ENCODE measurements around the gene MADD. TPM values are rescaled to one million over a fixed set of nuclear protein-coding genes. Genes with fewer than 3 reads are reported as not detected.
A peak's percentile ranks its signal among the peaks of the same experiment; 100 is the strongest.

MADD gene
- total RNA-seq, 3 donors from 2014 or later = 43.3 to 56.5 (median 46.6) TPM

DNA sequence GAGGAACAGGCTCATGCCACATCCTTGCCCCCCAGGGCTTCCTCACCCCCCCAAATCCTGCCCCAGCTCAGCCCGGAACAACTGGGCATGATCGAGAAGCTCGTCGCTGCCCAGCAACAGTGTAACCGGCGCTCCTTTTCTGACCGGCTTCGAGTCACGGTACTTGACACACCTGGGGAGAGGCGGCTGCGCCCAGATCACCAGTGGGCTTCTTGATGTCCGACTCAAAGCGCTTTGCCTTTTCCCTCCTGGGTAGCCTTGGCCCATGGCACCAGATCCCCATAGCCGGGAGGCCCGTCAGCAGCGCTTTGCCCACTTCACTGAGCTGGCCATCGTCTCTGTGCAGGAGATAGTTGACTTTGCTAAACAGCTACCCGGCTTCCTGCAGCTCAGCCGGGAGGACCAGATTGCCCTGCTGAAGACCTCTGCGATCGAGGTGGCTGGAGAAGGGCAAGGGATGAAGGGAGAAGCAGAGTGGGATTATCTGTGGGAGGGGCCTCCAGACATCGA is 8.6 kb upstream of the MADD start:
- intact Hi-C loops (cut with DNase I; ENCODE audit: low total_unique reads) = no loop called here
- Histone ChIP-seq H3K9me3 (no peaks in the 10 kb centered on the region), H3K36me3 (no peaks in the 10 kb centered on the region), H3K27ac (no peak overlapping the region), H3K4me1 (peaks cover 0 to 4% of the 10 kb centered on the region in 2 donors), H3K4me3 (no peak overlapping the region), H3K27me3 (no peaks in the 10 kb centered on the region)
- DNase-seq (ENCODE audit: low spot score in 2 of 2) = no peak
- TF ChIP-seq, protein P1, sequence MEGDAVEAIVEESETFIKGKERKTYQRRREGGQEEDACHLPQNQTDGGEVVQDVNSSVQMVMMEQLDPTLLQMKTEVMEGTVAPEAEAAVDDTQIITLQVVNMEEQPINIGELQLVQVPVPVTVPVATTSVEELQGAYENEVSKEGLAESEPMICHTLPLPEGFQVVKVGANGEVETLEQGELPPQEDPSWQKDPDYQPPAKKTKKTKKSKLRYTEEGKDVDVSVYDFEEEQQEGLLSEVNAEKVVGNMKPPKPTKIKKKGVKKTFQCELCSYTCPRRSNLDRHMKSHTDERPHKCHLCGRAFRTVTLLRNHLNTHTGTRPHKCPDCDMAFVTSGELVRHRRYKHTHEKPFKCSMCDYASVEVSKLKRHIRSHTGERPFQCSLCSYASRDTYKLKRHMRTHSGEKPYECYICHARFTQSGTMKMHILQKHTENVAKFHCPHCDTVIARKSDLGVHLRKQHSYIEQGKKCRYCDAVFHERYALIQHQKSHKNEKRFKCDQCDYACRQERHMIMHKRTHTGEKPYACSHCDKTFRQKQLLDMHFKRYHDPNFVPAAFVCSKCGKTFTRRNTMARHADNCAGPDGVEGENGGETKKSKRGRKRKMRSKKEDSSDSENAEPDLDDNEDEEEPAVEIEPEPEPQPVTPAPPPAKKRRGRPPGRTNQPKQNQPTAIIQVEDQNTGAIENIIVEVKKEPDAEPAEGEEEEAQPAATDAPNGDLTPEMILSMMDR (IDR thresholded peaks at IDR 0.05) = no peak
- no peak for TF ChIP-seq POLR2AphosphoS5 (IDR thresholded peaks at IDR 0.05)

DNA sequence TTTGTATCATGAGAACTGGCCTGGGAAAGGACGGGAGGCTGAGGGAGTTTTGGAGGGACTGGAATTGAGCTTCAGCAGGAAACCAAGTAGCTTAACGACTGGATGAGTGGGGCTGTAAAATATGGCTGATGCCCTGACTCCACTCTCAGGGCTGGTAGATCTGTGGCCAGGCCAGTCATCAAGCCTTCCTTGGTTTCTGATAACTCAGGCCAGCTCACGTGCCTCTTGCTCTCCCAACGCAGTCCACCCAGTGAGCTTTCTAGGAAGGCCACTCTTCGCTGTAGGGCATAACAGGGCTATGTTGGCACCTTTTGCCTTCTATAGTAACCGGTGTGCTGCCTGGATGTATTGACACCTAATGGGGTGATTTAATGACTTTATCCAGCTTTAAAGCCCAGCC is 5.8 kb upstream of the MADD start:
- TF ChIP-seq POLR2A (IDR thresholded peaks at IDR 0.05) = no peak
- TF ChIP-seq POLR2AphosphoS5 (IDR thresholded peaks at IDR 0.05) = no peak
- TF ChIP-seq, protein P1 (IDR thresholded peaks at IDR 0.05) = no peak
- no peak for DNase-seq (ENCODE audit: low spot score in 2 of 2)
- H3K4me3 ChIP-seq = no peak overlapping the region
- H3K4me1 ChIP-seq = peaks cover 0 to 8% of the 10 kb centered on the region in 2 donors
- no peaks in the 10 kb centered on the region for H3K9me3 ChIP-seq
- no peaks in the 10 kb centered on the region for H3K36me3 ChIP-seq
- no peaks in the 10 kb centered on the region for H3K27me3 ChIP-seq
- no peak overlapping the region for H3K27ac ChIP-seq
- intact Hi-C loops (cut with DNase I; ENCODE audit: low total_unique reads) = no loop called here

DNA sequence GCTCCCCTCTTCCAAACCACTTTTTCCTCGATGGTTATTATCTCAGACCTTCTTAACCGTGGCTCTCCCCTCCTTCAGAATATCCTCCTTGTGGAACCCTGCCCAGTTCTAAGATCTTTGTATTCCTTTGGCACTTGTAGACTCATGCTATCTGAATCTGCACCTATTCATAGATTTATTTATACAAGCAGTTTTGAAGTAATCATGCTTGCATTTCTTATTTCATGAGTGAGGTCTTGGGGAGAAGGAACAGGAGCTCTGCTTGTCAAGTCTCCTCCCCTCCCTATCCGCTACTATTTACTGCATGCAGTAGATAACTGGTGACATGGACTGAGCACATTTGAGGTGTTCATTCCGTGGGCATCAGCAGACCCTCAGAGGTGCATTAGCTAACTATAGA is 5.4 kb upstream of the MADD start:
- TF ChIP-seq POLR2A (IDR thresholded peaks at IDR 0.05) (no peak), POLR2AphosphoS5 (IDR thresholded peaks at IDR 0.05) (no peak)
- TF ChIP-seq, protein P1 (IDR thresholded peaks at IDR 0.05) = no peak
- Histone ChIP-seq H3K4me3 (no peak overlapping the region), H3K27ac (no peak overlapping the region), H3K9me3 (no peaks in the 10 kb centered on the region), H3K36me3 (no peaks in the 10 kb centered on the region), H3K4me1 (peaks cover 0 to 8% of the 10 kb centered on the region in 2 donors), H3K27me3 (no peaks in the 10 kb centered on the region)
- intact Hi-C loops (cut with DNase I; ENCODE audit: low total_unique reads) = no loop called here
- DNase-seq (ENCODE audit: low spot score in 2 of 2) = no peak

DNA sequence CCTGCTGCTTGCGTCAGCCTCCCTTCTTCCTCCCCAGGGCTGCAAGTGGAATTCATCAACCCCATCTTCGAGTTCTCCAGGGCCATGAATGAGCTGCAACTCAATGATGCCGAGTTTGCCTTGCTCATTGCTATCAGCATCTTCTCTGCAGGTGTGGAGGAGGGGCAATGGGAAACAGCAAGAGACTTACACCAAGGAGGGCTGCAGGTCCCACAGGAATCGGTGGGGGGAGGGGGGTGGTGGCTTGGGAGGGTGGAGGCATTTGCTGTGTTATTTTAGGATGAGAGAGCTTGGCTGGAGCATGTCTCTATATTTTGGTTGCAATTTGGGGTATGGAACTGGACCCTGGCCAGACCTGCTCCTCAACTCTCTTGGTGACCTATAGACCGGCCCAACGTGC is 2.1 kb upstream of the MADD start:
- no peak for TF ChIP-seq POLR2AphosphoS5 (IDR thresholded peaks at IDR 0.05)
- TF ChIP-seq, protein P1 (IDR thresholded peaks at IDR 0.05) = no peak
- no peak for TF ChIP-seq POLR2A (IDR thresholded peaks at IDR 0.05)
- intact Hi-C loops (cut with DNase I; ENCODE audit: low total_unique reads) = no loop called here
- Histone ChIP-seq H3K4me1 (peaks cover 3 to 14% of the 10 kb centered on the region in 2 donors), H3K4me3 (no peak overlapping the region), H3K27me3 (no peaks in the 10 kb centered on the region), H3K36me3 (no peaks in the 10 kb centered on the region), H3K9me3 (no peaks in the 10 kb centered on the region), H3K27ac (peak overlapping the region; percentile 88 to 96)
- DNase-seq (ENCODE audit: low spot score in 2 of 2) = no peak

DNA sequence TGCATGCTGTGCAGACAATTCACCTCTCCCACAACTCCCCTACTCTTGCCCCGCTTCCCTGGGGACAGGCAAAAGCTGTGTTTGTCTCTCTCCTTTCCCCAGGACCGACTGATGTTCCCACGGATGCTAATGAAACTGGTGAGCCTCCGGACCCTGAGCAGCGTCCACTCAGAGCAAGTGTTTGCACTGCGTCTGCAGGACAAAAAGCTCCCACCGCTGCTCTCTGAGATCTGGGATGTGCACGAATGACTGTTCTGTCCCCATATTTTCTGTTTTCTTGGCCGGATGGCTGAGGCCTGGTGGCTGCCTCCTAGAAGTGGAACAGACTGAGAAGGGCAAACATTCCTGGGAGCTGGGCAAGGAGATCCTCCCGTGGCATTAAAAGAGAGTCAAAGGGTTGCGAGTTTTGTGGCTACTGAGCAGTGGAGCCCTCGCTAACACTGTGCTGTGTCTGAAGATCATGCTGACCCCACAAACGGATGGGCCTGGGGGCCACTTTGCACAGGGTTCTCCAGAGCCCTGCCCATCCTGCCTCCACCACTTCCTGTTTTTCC is 1.4 kb upstream of the MADD start:
- DNase-seq (ENCODE audit: low spot score in 2 of 2) = no peak
- H3K4me3 ChIP-seq = peak overlapping the region; percentile 82 to 95 (median 93)
- intact Hi-C loops (cut with DNase I; ENCODE audit: low total_unique reads) = no loop called here
- H3K27me3 ChIP-seq = no peaks in the 10 kb centered on the region
- no peaks in the 10 kb centered on the region for H3K9me3 ChIP-seq
- H3K36me3 ChIP-seq = no peaks in the 10 kb centered on the region
- TF ChIP-seq POLR2AphosphoS5 (IDR thresholded peaks at IDR 0.05) = no peak
- H3K4me1 ChIP-seq = peaks cover 3 to 14% of the 10 kb centered on the region in 2 donors
- H3K27ac ChIP-seq = peak overlapping the region; percentile 88 to 96
